GM21390 (cell line): Measurements from ENCODE around the gene THOC3.
"Not testable (repeated sequence)": the region's sequence is repeated elsewhere in the genome, so short reads cannot be mapped to it uniquely, and the experiment has no call there.

Source experiments
- ATAC-seq: cut with Tn5 transposase; IDR thresholded peaks from one replicate; pipeline ENCODE4 v1.9.1; 2021; ENCODE audit not compliant: unreplicated experiment

THOC3 gene

DNA sequence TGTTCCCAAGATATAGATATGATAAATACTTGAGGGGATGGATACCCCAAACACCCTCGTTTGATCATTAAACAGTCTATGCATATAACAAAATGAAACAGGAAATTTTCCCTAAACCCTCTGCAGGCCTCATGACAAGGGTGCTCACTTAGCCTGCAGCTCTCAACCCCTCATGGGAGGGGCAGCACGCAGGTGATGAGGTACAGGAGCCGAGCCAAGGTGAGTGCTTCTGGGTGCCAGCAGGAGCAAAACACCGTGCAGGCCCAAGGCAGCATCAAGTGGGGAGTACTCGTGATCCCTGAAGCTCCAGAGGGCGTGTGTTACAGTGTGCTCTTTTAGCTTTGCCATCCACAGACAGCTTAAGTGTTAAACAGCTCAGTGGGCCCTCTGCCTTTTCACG, 24.9 kb downstream of the THOC3 start:
- not testable (repeated sequence) for ATAC-seq

DNA sequence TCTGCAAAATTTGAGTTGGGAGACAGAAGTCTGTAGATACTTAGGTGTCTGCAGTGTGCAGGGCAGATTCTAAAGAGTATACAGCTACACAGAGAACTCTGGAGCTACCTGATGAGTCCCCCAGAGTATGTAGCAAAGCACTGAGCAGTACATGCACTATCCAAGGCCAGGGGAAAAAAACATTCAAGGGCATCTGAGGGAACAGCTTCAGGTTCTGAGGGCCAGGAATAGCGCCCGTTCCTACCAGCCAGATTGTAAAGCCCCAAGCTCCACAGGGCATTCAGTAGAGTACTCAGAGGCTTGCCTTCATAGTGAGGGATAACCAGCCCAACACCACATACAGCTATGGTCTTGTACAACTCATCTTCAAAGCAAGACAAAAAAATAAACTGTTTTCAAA, 27.5 kb downstream of the THOC3 start:
- ATAC-seq = not testable (repeated sequence)

DNA sequence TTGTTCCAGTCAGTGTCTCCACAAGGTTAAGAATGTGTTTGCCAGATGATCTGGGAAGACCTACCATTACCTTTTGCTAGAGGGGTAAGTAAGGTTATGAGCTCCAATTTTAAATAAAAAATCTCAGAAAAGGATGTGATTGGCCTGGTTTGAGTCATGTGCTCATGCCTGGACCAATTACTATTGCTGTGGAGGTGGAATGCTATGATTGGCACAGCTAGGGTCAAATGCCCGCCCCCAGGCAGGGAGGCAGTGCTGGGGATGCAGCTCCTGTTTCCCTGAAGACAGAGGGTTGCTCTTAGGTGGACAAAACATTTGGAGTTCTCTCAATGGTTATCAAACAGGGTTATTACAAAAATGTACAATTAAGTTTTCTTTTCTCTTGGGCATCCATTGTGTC, 29.6 kb downstream of the THOC3 start:
- ATAC-seq = not testable (repeated sequence)

DNA sequence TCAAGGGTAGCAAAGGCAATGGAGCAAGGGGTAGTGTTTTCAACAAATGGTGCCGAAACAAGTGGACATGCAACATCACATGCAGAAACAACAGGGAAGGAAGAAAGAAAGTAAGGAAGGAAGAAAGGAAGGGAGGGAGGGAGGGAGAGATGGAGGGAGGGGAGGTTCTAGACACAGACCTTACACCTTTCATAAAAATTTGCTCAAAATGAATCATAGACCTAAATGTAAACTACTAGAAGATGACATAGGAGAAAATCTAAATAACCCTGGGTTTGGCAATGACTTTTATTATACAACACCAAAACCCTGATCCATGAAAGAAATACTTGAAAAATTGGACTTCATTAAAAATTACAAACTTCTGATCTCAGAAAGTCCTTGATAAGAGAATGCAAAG, 39.4 kb downstream of the THOC3 start:
- not testable (repeated sequence) for ATAC-seq

DNA sequence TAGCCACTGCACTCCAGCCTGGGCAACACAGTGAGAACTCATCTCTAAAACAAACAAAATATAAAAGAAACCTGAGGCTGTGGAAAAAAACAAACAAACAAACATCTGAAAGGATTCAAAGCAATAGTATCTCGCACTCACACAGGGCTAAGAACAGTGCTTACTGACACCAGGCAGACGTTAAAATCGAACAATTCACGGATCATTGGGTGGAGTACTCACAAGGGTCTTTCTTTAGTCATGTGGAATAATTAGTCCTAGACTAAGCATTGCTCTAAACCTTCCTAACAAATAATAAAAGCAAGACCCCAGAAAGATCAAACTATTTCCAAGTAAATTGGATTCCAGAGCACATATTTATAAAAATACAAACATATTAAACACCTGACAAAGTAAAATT, 43.0 kb downstream of the THOC3 start:
- ATAC-seq = not testable (repeated sequence)

DNA sequence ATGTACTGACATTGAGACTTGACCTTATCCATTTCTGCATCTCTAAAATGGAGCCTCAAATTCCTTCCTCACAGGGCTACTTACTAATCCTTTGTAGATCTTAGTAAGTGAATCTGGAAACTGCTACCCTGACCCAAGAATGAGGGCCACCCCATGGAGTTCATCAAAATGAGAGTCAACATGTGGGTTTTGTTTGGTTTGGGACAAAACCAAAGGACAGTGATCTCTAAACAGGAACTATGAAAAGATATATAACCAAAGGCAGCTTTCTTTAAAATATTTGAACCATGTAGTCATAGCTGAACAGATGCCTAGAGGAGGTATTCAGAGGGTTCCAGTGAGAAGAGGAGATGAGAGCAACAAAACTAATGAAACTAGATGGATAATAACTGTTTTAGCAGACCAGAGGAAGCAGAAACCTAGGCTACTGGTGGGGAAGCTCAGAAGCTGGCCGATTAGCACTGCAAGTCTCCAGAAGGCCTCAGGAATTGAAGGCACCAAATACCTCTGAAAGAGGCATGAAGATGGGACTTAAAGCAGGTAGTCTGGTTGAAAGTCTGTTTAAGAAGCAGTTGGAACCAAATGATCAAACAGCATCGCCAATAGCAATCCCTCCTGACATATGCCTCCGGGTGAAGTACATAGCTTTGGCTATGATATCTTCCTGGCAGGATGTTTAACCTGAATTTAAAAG, 45.8 kb downstream of the THOC3 start:
- no peak for ATAC-seq

DNA sequence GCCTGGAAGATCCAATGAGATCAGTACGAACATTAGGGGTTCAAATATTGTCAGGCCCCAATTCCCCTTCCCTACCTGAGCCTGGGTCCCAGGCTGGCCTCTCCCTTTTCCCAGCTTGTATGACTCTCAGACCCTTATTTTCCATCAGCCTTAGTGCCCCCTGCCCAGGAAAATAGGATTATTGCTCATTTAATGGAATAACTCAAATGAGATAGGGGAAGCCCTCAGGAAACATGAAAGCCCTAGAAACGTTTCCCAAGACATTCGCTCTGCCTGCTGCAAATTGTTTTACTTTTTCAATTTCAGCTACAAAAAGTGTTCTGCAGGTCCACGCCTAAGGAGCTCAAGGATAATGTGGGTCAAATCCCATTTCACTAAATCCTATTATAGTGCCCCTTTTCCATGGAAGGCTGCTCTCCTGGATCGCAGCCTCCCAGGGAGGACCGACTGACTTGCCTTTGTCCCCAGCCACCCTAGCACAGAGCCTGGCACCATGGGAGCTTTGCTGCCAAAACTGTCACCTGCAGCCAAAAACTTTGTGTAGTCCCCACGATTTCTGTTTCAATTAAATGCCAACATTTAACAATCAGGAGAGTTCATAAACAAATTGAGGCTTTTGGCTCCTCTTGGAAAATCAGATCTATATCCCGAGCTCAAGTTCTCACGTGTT, 46.9 kb downstream of the THOC3 start:
- no peak for ATAC-seq

DNA sequence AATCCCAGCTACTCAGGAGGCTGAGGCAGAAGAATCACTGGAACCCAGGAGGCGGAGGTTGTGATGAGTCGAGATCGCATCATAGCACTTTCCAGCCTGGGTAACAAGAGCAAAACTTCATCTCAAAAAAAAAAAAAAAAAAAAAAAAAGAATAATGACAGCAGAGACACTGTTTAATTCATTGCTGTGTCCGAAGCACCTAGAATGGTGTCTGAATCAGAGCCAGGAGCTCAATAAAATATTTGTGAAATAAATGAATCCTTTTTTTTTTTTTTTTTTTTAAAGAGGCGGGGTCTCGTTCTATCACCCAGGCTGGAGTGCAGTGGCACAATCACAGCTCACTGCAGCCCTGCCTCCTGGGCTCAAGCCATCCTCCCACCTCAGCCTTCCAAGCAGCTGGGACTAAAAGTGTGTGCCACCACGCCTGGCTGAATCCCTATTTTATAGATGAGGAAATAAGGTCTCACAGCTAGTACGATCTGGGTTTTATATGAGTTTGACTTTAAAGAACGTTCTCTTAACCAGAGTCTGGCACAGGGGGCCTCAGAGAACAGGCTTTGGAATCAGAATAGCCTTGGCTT, 47.8 kb downstream of the THOC3 start:
- ATAC-seq = no peak

DNA sequence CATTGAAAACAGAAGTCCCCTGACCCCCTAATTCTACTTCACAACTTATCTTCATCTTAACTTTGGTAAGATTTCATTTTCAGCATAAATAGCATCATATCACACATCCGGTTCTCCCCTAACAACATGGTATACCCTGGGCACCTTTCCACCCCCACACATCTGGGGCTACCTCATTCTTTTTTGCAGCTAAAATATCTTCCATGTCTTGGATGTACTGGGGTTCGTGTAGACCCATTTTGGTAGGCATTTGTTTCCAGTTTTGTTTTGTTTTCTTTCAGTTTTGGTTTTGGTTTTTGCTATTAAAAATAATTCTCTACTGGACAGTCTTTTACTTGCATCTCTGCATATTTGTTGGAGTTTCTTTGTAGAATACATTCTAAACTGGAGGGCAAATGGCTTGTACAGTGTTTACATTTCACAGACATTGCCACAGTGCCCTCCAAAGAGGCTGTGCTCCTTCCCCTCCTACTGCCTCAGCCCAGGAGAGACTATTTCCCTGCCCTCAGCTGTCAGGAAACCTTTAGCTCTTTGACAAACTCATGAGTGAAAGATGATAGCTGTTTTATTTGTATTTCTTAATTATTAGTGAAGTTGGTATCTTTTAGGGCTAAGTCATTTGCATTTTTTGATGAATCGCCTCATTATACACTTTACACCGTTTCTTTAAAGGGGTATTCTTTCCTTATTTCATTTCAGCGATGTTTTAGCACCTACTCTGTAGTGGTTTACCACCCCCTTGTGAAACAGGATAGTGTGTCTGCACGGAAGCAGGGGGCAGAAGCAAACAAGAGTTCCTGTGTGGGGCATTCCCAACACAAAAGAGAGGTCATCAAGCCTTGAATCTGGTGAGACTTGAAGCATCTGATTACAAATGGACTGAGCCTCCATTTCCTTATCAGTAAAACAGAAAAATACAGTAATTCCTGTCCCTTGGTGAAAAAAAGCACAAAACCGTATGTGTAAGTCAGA, 52.8 kb downstream of the THOC3 start:
- peak; percentile 63 for ATAC-seq

DNA sequence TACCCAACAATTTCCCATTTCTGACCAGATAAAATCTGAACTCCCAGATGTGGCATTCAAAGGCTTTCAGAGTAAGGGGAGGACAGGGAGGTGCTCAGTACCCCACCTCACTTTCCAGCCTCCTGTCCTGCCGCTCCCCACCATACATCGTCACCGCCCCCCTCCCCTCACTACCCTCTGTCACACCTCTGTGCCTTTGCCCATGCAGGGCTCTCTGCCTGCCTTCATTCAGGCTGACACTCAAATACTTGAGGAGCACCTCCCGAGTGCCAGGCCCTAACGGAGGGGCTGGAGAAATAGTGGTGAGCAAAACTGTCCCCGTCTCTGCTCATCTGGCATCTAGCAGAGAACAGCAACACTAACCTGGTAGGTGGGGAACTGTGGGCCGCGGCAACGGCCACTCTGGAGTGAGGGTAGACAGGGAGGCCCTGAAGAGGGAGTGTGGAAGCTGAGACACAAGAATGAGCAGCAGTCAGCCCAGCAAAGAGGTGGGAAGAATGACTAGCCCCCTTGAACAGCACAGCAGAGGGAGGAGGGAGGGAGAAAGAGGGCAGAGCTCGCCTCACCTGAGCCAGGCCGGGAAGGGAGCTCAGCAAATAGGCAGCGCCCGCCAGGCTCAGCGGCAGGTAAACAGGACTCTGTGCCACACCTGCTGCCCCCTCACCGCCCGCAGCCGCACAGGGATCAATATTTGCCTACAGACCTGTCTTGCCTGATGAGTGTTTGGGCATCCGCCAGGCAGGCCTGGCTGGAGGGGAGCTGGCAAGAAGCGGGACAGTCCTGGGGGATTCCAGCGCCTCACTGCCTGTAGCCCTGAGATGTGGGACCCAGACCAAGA, 54.1 kb downstream of the THOC3 start:
- not testable (repeated sequence) for ATAC-seq

DNA sequence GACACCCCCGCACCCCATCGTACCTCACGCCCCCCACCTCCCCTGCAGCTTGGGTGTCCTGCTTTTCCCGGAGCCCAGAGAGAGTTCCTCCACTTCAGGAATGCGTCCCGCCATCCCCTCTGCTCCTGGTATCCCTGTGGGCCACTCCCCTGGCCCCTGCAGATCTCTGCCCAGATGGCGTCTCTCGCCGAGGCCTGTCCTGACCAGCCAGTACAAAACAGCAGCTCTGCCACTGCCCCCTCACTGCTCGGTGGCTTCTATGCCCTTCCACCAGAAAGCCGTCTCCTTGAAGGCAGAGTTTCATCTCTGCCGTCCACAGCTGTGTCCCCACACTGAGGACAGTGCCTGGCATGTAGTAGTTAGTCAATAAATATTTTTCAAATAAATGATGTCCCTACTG, 58.0 kb downstream of the THOC3 start:
- not testable (repeated sequence) for ATAC-seq
